Esophagus muscularis mucosa (tissue), 4 donors: ENCODE results near the gene ZNF77. TPM values are rescaled to one million over a fixed set of nuclear protein-coding genes. Genes with fewer than 3 reads are reported as not detected.
"Not testable (repeated sequence)": the region's sequence is repeated elsewhere in the genome, so short reads cannot be mapped to it uniquely, and the experiment has no call there.

ENCODE experiments used
- DNase-seq: peaks from one replicate; pipeline ENCODE4 v3.0.0-alpha.2; 2017; ENCODE audit errors: extremely low spot score
- H3K27ac ChIP-seq, 4 donors: fragments of 200-600 bp; sonication (generic); replicated peaks in 1 of 4; 1 replicate in 3 of 4; 2 replicates in 1 of 4; pipeline ENCODE4 v1.5.1; 2016 to 2019; ENCODE audit warnings: mild to moderate bottlenecking in 1 of 4
- H3K27me3 ChIP-seq, 4 donors: fragments of 200-600 bp; sonication (generic); one replicate each; pipeline versions ENCODE4 v1.5.1 to v1.6.0; 2016 to 2019
- H3K36me3 ChIP-seq, 4 donors: fragments of 200-600 bp; sonication (generic); one replicate each; pipeline ENCODE4 v1.5.1; 2016 to 2019
- H3K4me1 ChIP-seq, 4 donors: fragments of 200-600 bp; sonication (generic); one replicate each; pipeline ENCODE4 v1.5.1; 2016 to 2019
- H3K4me3 ChIP-seq, 4 donors: fragments of 200-600 bp; sonication (generic); 1 replicate in 2 of 4; 2 replicates in 2 of 4; pipeline ENCODE4 v1.5.1; 2016 to 2019; ENCODE audit warnings: mild to moderate bottlenecking in 4 of 4, moderate library complexity in 1 of 4
- H3K9me3 ChIP-seq, 4 donors: fragments of 200-600 bp; sonication (generic); 1 replicate in 3 of 4; 2 replicates in 1 of 4; pipeline ENCODE4 v1.5.1; 2016 to 2019
- CTCF ChIP-seq, 3 experiments: fragments of 200-600 bp in 2 of 3; fragments of 450-650 bp in 1 of 3; sonication (generic) in 2 of 3; IDR thresholded peaks; one replicate each; pipeline ENCODE4 v1.5.1; 2017 to 2019; ENCODE audit warnings: antibody characterized with exemption in 3 of 3, mild to moderate bottlenecking in 2 of 3, moderate library complexity in 1 of 3
- EP300 ChIP-seq: sonication (generic); formaldehyde crosslinking; IDR thresholded peaks from one replicate; pipeline ENCODE4 v1.6.1; 2017; ENCODE audit warnings: antibody characterized with exemption
- POLR2A ChIP-seq: fragments of 450-650 bp; IDR thresholded peaks from one replicate; pipeline ENCODE4 v1.6.1; 2017; ENCODE audit warnings: antibody characterized with exemption, moderate library complexity, mild to moderate bottlenecking, low read depth
- POLR2AphosphoS5 ChIP-seq, 2 donors: sonication (generic); formaldehyde crosslinking; IDR thresholded peaks; one replicate each; pipeline ENCODE4 v1.6.1; 2017; ENCODE audit warnings: antibody characterized with exemption in 2 of 2
- WGBS: methylation state at CpG from one replicate; pipeline ENCODE4 v1.1.5; 2018; 5-methylcytosine and 5-hydroxymethylcytosine counted together
- intact Hi-C: fragments of 100-400 bp; cut with DNase I; formaldehyde crosslinking; loops from one replicate; pipeline ENCODE4 v1.15.1; 2023
- total RNA-seq, 4 donors: library from RNA; depleted of rRNA; stranded (reverse); fragments of >200 nt; gene quantifications; one replicate each; pipeline versions ENCODE4 v1.1.0 to v1.2.1, GENCODE V29; 2016

ZNF77 gene
- total RNA-seq, 4 donors from 2014 or later: 2.5 to 4.2 (median 3.0) TPM

GRCh38 chr19:2900296-2901252 is 44.2 kb downstream of the ZNF77 start, which contains the start of gene ZNF57:
Gene ZNF57, plus strand, starts transcription at chr19:2900928. Its CDS starts 118 bp downstream, at chr19:2901046.
- no peaks in the 10 kb centered on the region for H3K27me3 ChIP-seq
- H3K9me3 ChIP-seq: peaks cover 0 to 11% (median 9%) of the 10 kb centered on the region in 4 donors
- WGBS: under 1% methylated on average over 33 of the region's 100 CpGs
- peaks cover 7 to 19% (median 17%) of the 10 kb centered on the region in 4 donors for H3K4me1 ChIP-seq
- H3K27ac ChIP-seq: peak within 1 kb of the TSS; percentile 79 to 91 (median 88)
- H3K4me3 ChIP-seq: peak within 1 kb of the TSS; percentile 74 to 89 (median 77)
- TF ChIP-seq POLR2AphosphoS5 (IDR thresholded peaks at IDR 0.05) (peak; percentile 68 to 72), EP300 (no peak), CTCF (IDR thresholded peaks at IDR 0.05) (peak in 1 of 3 experiments; percentile 19), POLR2A (peak; percentile 21)
- peak; percentile 100 for DNase-seq
- H3K36me3 ChIP-seq: no peaks in the 10 kb centered on the region
- intact Hi-C loops: loop anchor here (5.0 kb wide), 1 partner anchor 42 kb away; the partner anchor contains the start of gene ZNF77

- peaks cover 0 to 11% (median 9%) of the 10 kb centered on the region in 4 donors for H3K9me3 ChIP-seq
- no peak overlapping the region for H3K27ac ChIP-seq
- TF ChIP-seq CTCF (IDR thresholded peaks at IDR 0.05) (no peak), POLR2A (no peak), POLR2AphosphoS5 (IDR thresholded peaks at IDR 0.05) (no peak), EP300 (no peak)
- DNase-seq: no peak
- no peak overlapping the region for H3K4me3 ChIP-seq
- intact Hi-C loops: no loop called here
- 77% methylated on average over 8 of the region's 8 CpGs for WGBS
- H3K4me1 ChIP-seq: peaks cover 5 to 13% (median 9%) of the 10 kb centered on the region in 4 donors
- H3K36me3 ChIP-seq: no peaks in the 10 kb centered on the region
- H3K27me3 ChIP-seq: peaks cover 0 to 9% (median 0%) of the 10 kb centered on the region in 4 donors
Measured at GRCh38 chr19:2896694-2897093, 48.1 kb downstream of the ZNF77 start.

- intact Hi-C loops, DNase-seq, H3K9me3 ChIP-seq, H3K36me3 ChIP-seq, H3K27me3 ChIP-seq, H3K27ac ChIP-seq, H3K4me1 ChIP-seq, H3K4me3 ChIP-seq: not testable (repeated sequence)
- WGBS: 76% methylated on average over 8 of the region's 8 CpGs
Measured at GRCh38 chr19:2890531-2890930, 54.2 kb downstream of the ZNF77 start.

- 39% methylated on average over 30 of the region's 37 CpGs for WGBS
- Histone ChIP-seq H3K27ac (peak overlapping the region in 1 of 4 donors; percentile 39), H3K27me3 (peaks cover 0 to 9% (median 0%) of the 10 kb centered on the region in 4 donors), H3K4me1 (peaks cover 0 to 6% (median 2%) of the 10 kb centered on the region in 4 donors), H3K4me3 (peak overlapping the region; percentile 24 to 47 (median 40)), H3K36me3 (no peaks in the 10 kb centered on the region), H3K9me3 (no peaks in the 10 kb centered on the region)
- intact Hi-C loops: no loop called here
- no peak for DNase-seq
- peak in 1 of 3 experiments; percentile 19 for TF ChIP-seq CTCF (IDR thresholded peaks at IDR 0.05)
- TF ChIP-seq POLR2AphosphoS5 (IDR thresholded peaks at IDR 0.05): peak in 1 of 2 donors; percentile 10
- TF ChIP-seq EP300: no peak
- no peak for TF ChIP-seq POLR2A
Measured at GRCh38 chr19:2888731-2889224, 56.0 kb downstream of the ZNF77 start.

GRCh38 chr19:2887391-2887914 is 57.3 kb downstream of the ZNF77 start:
- WGBS: 25% methylated on average over 9 of the region's 9 CpGs
- Histone ChIP-seq H3K4me1 (peaks cover 0 to 6% (median 2%) of the 10 kb centered on the region in 4 donors), H3K27ac (no peak overlapping the region), H3K27me3 (peaks cover 0 to 6% (median 0%) of the 10 kb centered on the region in 4 donors), H3K4me3 (peak overlapping the region in 1 of 4 donors; percentile 13), H3K9me3 (no peaks in the 10 kb centered on the region), H3K36me3 (no peaks in the 10 kb centered on the region)
- TF ChIP-seq CTCF (IDR thresholded peaks at IDR 0.05) (peak; percentile 66 to 74 (median 72)), POLR2A (no peak), POLR2AphosphoS5 (IDR thresholded peaks at IDR 0.05) (peak in 1 of 2 donors; percentile 29)
- no peak for DNase-seq
- intact Hi-C loops: loop anchor here (1.0 kb wide), 1 partner anchor 276 kb away; no protein-coding TSS in a partner anchor
